IMR-90 (cell line): ENCODE data around the gene SARDH. TPM values are rescaled to one million over a fixed set of nuclear protein-coding genes. Genes with fewer than 3 reads are reported as not detected.

ENCODE experiments used
- ATAC-seq: fragments of 200-7000 bp; cut with Tn5 transposase; 2 replicates; pipeline ENCODE4 v1.9.1; 2020; ENCODE audit warnings: low read depth, mild to moderate bottlenecking, moderate library complexity
- BruUV-seq: library from RNA; stranded (reverse); fragments of 400-500 nt; replicated peaks from 2 replicates; lab custom pipeline; 2021; lab: Mats Ljungman, UMichigan
- CTCF ChIA-PET: fragments of 300-600 bp; formaldehyde crosslinking; extraction: SDS; loops from one replicate; lab custom pipeline; 2021; ENCODE audit warnings: antibody characterized with exemption; lab: Yijun Ruan, JAX
- POLR2A ChIA-PET: fragments of 300-600 bp; sonication (Branson Sonifier 250); formaldehyde crosslinking; loops from one replicate; lab custom pipeline; 2022; ENCODE audit warnings: antibody characterized with exemption; ENCODE audit not compliant: unreplicated experiment; lab: Charles Lee
- DNase-seq: peaks from one replicate; pipeline ENCODE4 v3.0.0; 2013
- H2AFZ ChIP-seq: replicated peaks from 2 replicates; pipeline ENCODE3; 2013; ENCODE audit warnings: low read length, mild to moderate bottlenecking; ENCODE audit not compliant: poor library complexity
- H2AK5ac ChIP-seq: 2 replicates; pipeline ENCODE4 v1.6.1; 2013; ENCODE audit warnings: low read depth, low read length, inconsistent platforms
- H2AK9ac ChIP-seq: replicated peaks from 2 replicates; pipeline ENCODE3; 2013; ENCODE audit warnings: mild to moderate bottlenecking, low read depth, low read length, moderate library complexity; ENCODE audit not compliant: poor library complexity
- H2BK120ac ChIP-seq: 2 replicates; pipeline ENCODE4 v1.6.1; 2013; ENCODE audit warnings: low read depth, low read length, inconsistent platforms
- H2BK15ac ChIP-seq: 3 replicates; pipeline ENCODE4 v1.6.1; 2013; ENCODE audit warnings: low read depth, low read length, inconsistent platforms
- H2BK20ac ChIP-seq: 2 replicates; pipeline ENCODE4 v1.6.1; 2013; ENCODE audit warnings: low read depth, mild to moderate bottlenecking, inconsistent platforms, low read length, moderate library complexity
- H2BK5ac ChIP-seq: 2 replicates; pipeline ENCODE4 v1.6.1; 2013; ENCODE audit warnings: mild to moderate bottlenecking, low read depth, low read length, inconsistent platforms; ENCODE audit not compliant: poor library complexity, severe bottlenecking
- H3K14ac ChIP-seq: replicated peaks from 2 replicates; pipeline ENCODE4 v1.6.1; 2013; ENCODE audit warnings: low read depth, low read length, inconsistent platforms
- H3K18ac ChIP-seq: 2 replicates; pipeline ENCODE4 v1.6.1; 2013; ENCODE audit warnings: low read depth, low read length, control low read depth
- H3K23ac ChIP-seq: 2 replicates; pipeline ENCODE4 v1.6.1; 2013; ENCODE audit warnings: low read depth, low read length, inconsistent platforms
- H3K27ac ChIP-seq: 2 replicates; pipeline ENCODE4 v1.5.1; 2013; ENCODE audit warnings: mild to moderate bottlenecking, control low read depth, low read length; ENCODE audit not compliant: insufficient read depth
- H3K27me3 ChIP-seq: 2 replicates; pipeline ENCODE4 v1.6.1; 2013; ENCODE audit warnings: low read length; ENCODE audit not compliant: control insufficient read depth, insufficient read depth
- H3K36me3 ChIP-seq: 2 replicates; pipeline ENCODE4 v1.6.1; 2013; ENCODE audit warnings: low read length, mixed read lengths; ENCODE audit not compliant: control insufficient read depth, insufficient read depth
- H3K4ac ChIP-seq: 2 replicates; pipeline ENCODE4 v1.6.1; 2013; ENCODE audit warnings: low read depth, low read length, inconsistent platforms
- H3K4me1 ChIP-seq: 2 replicates; pipeline ENCODE4 v1.6.1; 2013; ENCODE audit warnings: low read length, mixed read lengths; ENCODE audit not compliant: control insufficient read depth, insufficient read depth
- H3K4me2 ChIP-seq: 2 replicates; pipeline ENCODE4 v1.6.1; 2013; ENCODE audit warnings: low read depth, mild to moderate bottlenecking, control low read depth, low read length, moderate library complexity
- H3K4me3 ChIP-seq: 2 replicates; pipeline ENCODE4 v1.5.1; 2013; ENCODE audit warnings: low read depth, mild to moderate bottlenecking, control low read depth, low read length, moderate library complexity; ENCODE audit not compliant: insufficient read depth
- H3K56ac ChIP-seq: 2 replicates; pipeline ENCODE4 v1.6.1; 2013; ENCODE audit warnings: low read length, inconsistent platforms; ENCODE audit not compliant: insufficient read depth; ENCODE audit errors: extremely low read depth
- H3K79me1 ChIP-seq, 2 experiments: 2 replicates each; pipeline ENCODE4 v1.6.1; 2013; ENCODE audit warnings: low read length in 2 of 2, inconsistent platforms in 1 of 2, low read depth in 1 of 2
- H3K9ac ChIP-seq: 2 replicates; pipeline ENCODE4 v1.6.1; 2013; ENCODE audit warnings: low read depth, low read length, control low read depth
- H3K9me1 ChIP-seq: 2 replicates; pipeline ENCODE4 v1.6.1; 2013; ENCODE audit warnings: low read length, inconsistent platforms; ENCODE audit not compliant: insufficient read depth
- H3K9me3 ChIP-seq: 2 replicates; pipeline ENCODE4 v1.6.1; 2013; ENCODE audit warnings: low read length; ENCODE audit not compliant: control insufficient read depth, insufficient read depth
- H4K20me1 ChIP-seq: 2 replicates; pipeline ENCODE4 v1.6.1; 2013; ENCODE audit warnings: low read length, inconsistent platforms; ENCODE audit not compliant: insufficient read depth
- H4K5ac ChIP-seq: 2 replicates; pipeline ENCODE4 v1.6.1; 2013; ENCODE audit warnings: mild to moderate bottlenecking, low read depth, low read length, control low read depth
- H4K8ac ChIP-seq, 2 experiments: 2 replicates each; pipeline ENCODE4 v1.6.1; 2013; ENCODE audit warnings: low read depth in 2 of 2, low read length in 2 of 2, control low read depth in 1 of 2, inconsistent platforms in 1 of 2
- H4K91ac ChIP-seq: 2 replicates; pipeline ENCODE4 v1.6.1; 2013; ENCODE audit warnings: low read depth, low read length, inconsistent platforms; ENCODE audit not compliant: insufficient read depth
- RAD21 ChIP-seq: IDR thresholded peaks from 2 replicates; pipeline ENCODE4 v1.6.1; 2012; ENCODE audit warnings: low read length, improper control_type of control experiment
- WGBS, 2 experiments: methylation state at CpG; one replicate each; pipeline versions ENCODE4 v1.1.5 to v1.1.7; 2013; ENCODE audit warnings: missing lambda C conversion rate in 2 of 2; ENCODE audit not compliant: insufficient read length in 1 of 2; ENCODE audit errors: extremely low coverage in 2 of 2; 5-methylcytosine and 5-hydroxymethylcytosine counted together
- dilution Hi-C: fragments of 300-500 bp; cut with HindIII; formaldehyde crosslinking; loops from one replicate; pipeline ENCODE4 v1.14.3; 2018; ENCODE audit warnings: low sequenced_read_pairs; ENCODE audit not compliant: unreplicated experiment
- in situ Hi-C: fragments of 300-500 bp; cut with MboI; formaldehyde crosslinking; loops from 3 replicates; pipeline ENCODE4 v1.14.3; 2019; ENCODE audit warnings: low sequenced_read_pairs, inconsistent platforms, mixed read lengths
- intact Hi-C: fragments of 100-400 bp; cut with micrococcal nuclease; formaldehyde crosslinking; loops from 2 replicates; pipeline ENCODE4 v1.10.0; 2022
- polyA plus RNA-seq, 3 experiments: library from polyadenylated mRNA; depleted of rRNA; stranded (reverse); fragments of >200 nt; gene quantifications; 2 replicates each; pipeline ENCODE4 v1.2.3, GENCODE V29; 2012; ENCODE audit warnings: low replicate concordance in 1 of 3
- total RNA-seq: library from RNA; depleted of rRNA; stranded (reverse); fragments of >200 nt; gene quantifications from 2 replicates; pipeline ENCODE4 v1.2.3, GENCODE V29; 2012

The SARDH gene
- total and polyA plus RNA-seq, 2 of the 4 experiments (the other 2 are of a cell fraction) = 5.0 to 7.5 TPM

- POLR2A ChIA-PET = no interaction called here
Measured at GRCh38 chr9:133672503-133673257, 65.5 kb downstream of the SARDH start.

More at GRCh38 chr9:133672503-133673257, 65.5 kb downstream of the SARDH start:
- H4K20me1 ChIP-seq = no peaks in the 10 kb centered on the region
- H3K18ac ChIP-seq = no peak overlapping the region
- no peak overlapping the region for H3K27ac ChIP-seq
- BruUV-seq = no TSS peak
- H3K4ac ChIP-seq = no peak overlapping the region
- H2BK20ac ChIP-seq = no peak overlapping the region
- in situ Hi-C loops = no loop called here
- no peaks in the 10 kb centered on the region for H3K9me1 ChIP-seq
- no peak overlapping the region for H2BK15ac ChIP-seq
- H3K56ac ChIP-seq = no peak overlapping the region
- no peak overlapping the region for H4K5ac ChIP-seq
- 86% methylated on average over 12 of the region's 31 CpGs; no CpG with 5 or more reads in 1 of the 2 experiments for WGBS, 2 experiments
- no peaks in the 10 kb centered on the region for H3K36me3 ChIP-seq
- H3K27me3 ChIP-seq = no peaks in the 10 kb centered on the region; the same call in 1 of the 2 replicates
- dilution Hi-C loops = no loop called here
- no peak overlapping the region for H2AK5ac ChIP-seq
- H3K79me1 ChIP-seq = no peaks in the 10 kb centered on the region
- DNase-seq = no peak
- H2AK9ac ChIP-seq = no peak overlapping the region
- H3K9ac ChIP-seq = no peak overlapping the region
- H3K9me3 ChIP-seq = no peaks in the 10 kb centered on the region
- H3K4me1 ChIP-seq = no peaks in the 10 kb centered on the region
- H4K91ac ChIP-seq = no peak overlapping the region
- H3K4me3 ChIP-seq = no peak overlapping the region
- CTCF ChIA-PET = no interaction called here
- ATAC-seq = no peak
- H4K8ac ChIP-seq = no peak overlapping the region
- H3K23ac ChIP-seq = no peak overlapping the region
- no peak overlapping the region for H2BK5ac ChIP-seq
- no peak for TF ChIP-seq RAD21
- no peak overlapping the region for H3K14ac ChIP-seq
- no peak overlapping the region for H2AFZ ChIP-seq
- no peak overlapping the region for H3K4me2 ChIP-seq
- intact Hi-C loops = no loop called here
- no peak overlapping the region for H2BK120ac ChIP-seq
